Stimulated activated CD4-positive, alpha-beta T cell treated with anti-CD3 and anti-CD28 coated beads, Interleukin-4, amount 100 ng/mL, for 1 hour (primary cell): Measurements from ENCODE around the gene SERPINE1.

ENCODE experiments used
- DNase-seq: peaks from one replicate; pipeline ENCODE4 v3.0.0-alpha.2; 2020

SERPINE1 gene

DNA sequence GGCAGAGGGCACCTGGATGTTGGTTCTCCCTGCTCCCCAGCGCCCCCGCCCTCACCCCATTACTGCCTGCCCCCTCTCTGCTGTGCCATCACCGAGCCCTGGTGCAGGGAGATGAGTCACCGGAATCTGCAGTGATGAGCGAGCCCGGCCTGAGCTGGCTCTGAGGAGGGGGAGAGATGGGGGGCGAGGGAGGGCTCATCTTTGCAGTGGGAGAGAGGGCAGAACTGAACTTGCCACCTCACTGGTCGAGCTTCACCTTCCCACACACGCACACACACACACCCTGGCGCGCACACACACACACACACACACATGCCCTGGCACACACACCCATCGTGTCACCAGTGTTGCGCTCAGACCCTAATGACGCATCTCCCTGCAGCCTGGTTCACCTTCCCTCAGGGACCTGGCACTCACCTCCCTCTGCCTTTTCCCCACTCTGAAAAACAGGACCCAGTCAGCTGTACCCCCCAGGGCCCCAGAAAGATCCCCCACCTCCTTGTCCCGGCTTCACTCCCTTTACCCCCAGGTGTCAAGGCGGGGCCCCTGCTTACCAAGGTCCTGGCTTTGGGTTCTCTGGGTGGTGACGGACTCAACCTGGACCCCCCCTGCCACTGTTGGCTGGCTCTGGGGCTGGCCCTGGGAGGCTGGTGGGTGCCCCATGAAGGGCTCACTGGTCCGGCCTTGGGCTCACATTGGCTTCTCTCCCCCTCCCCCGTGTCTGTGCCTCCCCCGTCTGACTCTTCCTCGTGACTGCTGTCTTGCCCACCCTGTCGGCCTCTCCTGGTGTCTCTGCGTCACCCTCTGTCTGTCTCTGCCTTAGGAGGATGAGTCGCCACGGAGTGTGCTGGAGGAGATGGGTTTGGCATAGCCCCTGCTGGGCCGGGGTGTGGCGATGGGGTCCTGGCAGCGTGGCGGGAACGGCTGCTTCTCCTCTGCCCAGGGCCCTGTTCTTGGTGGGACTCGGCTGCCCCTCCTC, 33.1 kb downstream of the SERPINE1 start:
- no peak for DNase-seq

DNA sequence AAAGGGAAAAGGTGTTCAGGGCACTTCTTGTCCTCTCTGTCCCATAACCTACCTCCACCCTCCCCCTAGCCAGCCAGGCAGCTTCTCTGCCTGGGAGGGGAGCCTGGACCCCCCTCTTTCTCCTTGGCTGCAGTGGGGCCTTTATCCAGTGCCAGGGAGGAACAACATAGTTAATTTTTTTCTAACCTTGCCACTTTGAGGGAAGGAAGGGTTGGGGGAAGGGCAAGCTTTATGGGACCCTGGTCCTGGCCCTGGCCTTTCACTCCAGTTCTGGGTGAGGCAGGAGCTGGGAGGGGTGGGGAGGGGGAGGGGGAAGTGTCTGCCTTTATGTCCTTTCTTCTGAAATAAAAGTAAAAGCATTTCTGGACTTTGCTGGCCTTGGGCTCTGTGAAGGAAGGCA, 34.0 kb downstream of the SERPINE1 start:
- DNase-seq: no peak

DNA sequence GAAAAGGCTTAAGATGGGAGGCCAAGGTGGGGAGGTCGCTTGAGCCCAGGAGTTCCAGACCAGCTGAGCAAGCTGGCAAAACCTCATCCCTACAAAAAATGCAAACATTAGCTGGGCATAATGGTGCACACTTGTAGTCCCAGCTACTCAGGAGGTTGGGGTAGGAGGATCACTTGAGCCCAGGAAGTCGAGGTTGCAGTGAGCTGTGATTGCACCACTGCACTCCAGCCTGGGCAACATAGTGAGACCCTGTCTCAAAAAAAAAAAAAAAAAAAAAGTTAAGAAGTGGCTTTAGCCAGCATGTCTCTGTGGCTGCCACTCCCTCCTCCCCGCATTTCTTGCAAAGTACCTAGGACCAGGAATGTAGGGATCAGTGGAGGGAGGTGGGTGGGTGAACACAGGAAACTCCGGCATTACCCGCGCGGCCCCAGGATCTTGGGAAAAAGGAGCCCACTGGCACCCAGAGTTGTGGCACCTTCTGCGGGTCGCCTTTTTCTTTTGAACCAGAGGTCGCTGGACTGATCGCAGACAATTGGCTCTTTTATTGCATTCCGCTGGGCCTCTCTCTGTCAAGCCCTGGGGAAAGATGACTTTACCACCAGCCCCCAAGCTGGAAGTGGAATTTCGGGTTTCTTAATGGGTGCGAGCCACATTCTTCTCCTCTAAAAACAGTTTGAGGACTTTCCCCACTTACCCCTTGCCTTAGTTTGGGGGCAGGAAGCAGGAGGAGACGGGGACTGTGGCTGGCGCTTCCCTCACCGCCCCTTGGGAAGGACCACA, 35.0 kb downstream of the SERPINE1 start:
- no peak for DNase-seq

DNA sequence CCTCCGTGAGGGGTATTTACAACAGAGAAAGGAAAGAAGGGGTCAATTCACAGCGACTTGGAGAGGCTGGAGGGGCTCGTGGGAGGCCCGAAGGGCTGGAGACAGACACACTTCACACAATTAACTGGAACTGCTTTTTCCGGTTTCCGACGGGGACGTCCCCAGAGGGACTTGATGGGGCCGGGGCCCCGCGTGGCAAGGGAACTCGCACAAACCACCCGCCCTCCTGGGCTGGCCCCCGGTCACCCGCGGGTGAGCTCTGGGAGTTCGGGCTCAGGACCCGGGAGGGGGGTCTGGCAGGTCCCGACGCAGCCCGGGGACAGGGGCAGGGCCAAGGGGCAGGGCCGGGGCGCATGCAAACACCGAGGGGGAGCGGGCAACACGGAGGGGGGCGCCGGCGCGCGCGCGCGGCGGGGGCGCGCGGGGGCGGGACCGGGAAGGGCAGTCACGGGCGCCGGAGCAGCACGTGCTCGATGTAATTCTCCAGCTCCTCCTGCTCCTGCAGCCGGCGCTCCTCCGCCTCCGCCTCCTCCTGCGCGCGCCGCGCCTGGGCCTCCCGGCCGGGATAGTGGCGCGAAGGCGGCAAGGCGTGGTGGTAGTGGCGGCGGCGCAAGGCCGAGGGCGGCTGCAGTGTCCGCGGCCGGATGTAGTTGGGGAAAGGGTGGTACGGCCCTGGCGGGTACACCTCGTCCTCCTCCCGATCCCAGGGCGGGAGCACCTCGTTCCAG, 35.8 kb downstream of the SERPINE1 start:
- no peak for DNase-seq

DNA sequence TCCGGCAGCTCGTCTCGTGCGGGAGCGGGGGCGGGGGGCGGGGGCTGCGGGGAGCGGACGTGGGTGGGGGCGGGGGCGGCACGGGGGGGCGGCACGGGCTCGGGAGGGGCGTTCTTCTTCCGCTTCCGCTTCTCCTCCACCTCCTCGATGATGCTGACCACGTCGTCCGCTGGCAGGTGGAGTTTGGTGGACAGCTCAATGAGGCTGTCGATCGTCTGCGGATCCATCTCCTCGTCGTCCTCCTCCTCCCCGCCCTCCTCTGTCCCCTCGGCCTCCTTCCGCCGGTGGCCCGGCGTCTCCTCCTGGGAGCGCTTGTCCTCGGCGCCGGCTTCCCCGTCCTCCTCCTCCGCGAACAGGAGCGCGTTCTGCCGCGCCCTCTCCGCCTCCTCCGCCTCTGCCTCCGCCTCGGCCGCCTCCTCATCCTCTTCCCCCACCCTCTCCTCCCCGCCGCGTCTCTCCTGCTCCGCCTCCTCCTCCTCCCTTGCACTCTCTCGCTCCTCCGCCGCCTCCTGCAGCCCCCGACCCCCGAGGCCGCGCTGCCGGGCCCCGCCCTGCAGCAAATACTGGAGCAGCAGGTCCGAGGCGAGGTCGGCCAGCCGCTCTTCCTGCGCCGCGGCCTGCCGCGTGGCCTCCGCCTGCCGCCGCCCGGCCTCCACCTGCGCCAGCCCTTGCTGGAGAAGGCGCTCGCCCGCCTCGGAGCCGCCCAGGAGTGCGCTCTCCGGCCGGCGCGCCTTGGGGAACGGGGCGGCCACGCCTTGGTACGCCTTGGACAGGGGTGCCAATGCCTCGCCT, 36.6 kb downstream of the SERPINE1 start:
- no peak for DNase-seq

DNA sequence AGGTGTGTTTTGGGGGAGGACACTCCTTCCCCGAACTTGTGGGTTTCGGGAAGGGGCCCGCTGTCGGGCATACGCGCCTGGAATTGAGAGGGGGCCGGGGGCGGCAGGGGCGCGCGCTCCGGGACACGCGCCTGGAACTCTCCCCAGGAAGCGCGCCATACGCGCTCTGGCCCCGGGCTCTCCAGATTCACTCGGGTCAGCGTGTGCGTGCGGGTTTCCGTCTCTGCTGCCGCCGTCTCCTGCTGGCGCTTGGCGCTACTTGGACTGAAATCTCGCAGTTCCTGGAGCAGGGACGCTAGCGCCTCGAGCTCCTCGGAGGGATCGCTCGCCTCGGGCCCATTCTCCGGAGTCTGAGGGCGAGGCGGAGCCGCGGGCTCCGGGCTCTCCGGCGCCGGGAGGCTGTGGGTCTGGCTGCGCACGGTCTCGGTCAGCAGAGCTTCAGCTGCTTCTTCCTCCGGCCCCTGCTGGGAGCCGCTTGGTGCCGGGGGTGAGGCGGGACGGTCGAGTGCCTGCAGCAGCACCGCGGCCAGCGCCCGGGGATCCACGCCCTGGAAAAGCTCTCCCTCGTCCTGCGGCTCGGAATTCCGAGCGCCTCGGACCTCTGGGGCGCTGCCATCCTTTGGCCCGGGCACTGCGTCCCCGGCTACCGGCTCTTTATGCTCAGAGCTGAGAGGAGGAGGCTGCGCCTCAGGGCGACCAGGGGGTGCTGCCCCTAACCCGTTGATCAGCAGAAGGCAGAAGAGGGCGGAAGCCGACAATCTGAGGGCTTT, 37.4 kb downstream of the SERPINE1 start:
- no peak for DNase-seq

DNA sequence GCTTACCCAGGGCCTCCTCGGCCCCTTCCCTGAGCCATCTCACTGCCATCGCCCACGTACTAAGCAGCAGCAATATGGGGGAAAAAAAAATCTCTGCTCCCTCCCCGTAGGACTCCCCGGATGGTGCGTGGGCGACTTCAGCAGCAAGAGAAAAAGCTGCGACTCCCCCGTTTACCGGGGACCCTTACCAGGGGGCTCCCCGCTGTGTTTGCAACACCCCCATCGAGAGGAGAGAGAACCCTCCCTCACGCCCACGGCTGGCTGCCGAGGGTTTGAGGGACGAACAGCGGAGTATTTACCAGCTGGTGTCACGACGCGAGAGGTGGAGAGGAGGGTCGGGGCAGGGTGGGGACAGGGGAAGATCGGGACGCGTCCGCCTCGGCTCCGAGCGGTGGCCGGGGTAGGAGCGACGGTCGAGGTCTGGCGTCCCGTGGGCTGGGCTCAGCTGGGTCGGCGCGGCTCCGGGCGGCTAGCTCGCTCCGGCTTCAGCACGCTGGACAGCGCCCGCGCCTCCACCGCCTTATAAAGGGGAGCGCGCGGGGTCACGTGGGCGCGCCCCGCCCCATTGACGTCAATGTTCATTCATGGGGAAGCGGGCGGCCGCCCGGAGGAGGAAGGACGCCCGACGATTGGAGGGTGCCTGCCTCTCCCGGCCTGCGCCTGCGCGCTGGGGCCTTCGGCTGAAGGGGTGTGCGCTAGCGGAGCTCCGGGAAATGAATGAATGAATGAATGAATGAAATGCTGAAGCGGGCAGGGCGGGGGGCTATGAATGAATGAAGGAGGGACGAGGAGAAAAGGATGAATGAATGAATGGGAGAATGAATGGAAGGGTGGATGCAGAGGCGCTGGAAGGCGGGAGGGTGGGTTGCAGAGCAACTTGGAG, 38.4 kb downstream of the SERPINE1 start, which contains the start of gene VGF:
TSS of gene VGF (minus strand) at position 495 of the 883 bp plus-strand sequence. CDS start 726 bp downstream, outside the sequence.
- peak; percentile 89 for DNase-seq

DNA sequence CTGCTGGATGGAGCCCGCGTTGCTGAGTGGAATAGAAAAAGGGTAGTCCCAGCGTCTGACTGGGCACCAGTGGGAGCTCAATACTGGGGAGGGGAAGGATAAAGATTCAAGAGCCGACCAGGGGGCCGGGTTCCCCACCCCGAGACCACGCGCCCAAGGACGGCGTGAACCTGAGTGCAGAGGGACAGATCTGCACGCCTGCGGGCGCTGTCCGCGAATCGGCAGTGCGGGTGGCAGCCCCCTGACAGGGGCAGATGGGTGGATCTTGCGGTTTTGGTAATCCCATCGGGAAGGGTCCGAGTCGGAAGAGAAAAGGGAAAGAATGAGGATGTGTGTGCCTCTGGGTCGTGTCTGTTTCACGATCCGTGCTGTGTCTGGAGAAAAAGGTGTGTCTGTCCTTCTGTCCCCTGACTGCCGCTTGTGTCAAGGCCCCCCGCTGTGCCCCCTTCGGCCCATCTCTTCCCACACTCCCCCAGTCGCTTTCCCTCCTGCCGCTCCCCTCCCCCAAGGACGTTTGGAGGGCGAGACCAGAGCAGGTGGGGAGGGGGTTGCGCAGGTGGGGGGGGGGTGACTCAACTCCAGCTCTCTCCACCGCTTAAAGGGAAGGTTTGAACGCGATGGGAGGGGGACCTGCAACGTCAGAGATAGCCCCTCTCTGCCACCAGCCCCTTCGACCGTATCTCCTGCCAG, 39.2 kb downstream of the SERPINE1 start:
- no peak for DNase-seq

DNA sequence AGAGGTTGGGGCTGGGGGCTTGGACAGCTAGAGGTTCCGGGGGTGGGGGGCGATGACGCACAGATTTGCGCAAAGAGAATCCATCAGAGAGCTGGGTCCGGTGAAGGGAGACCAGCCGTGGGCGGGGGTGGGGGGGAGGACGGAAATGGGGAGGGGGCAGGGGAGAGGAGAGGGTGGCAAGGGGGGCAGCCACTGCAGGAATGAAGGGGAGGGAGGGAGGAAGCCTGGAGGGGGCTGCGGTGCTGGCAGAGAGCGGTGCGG, 39.7 kb downstream of the SERPINE1 start:
- no peak for DNase-seq

DNA sequence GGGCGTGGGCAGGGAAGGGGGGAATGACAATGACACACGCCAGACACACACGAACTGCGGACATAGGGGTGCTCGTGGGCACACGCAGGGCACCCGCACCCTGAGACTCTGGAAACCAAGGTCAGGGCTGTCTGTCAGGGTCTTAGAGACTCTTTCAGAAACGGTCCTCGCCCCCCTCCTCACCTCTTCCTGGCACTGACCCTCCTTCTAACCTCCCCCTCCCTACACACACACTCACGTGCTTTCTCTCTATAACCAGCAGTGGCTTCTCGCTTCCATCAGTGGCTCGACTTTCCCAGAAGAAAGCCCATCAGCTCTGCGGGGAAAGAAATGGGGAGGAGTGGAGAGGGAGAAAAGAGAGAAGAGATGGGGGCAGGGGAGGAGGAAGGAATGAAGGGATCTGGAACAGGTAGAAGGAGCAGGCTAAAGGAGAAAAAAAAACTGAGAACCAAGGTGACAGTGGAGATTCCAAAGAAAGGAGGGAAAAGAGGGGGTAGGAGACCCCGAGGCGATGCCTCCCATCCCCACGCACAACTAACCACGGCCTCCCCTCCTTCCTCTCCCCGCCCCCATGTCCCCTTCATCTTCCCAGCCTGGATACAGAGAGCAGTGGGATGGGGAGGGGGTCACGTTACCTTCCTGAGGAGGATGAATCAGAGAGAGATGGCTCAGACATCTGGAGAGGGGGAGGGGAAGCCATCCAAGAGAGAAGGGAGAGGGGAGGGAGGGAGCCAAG, 40.2 kb downstream of the SERPINE1 start:
- DNase-seq: no peak

DNA sequence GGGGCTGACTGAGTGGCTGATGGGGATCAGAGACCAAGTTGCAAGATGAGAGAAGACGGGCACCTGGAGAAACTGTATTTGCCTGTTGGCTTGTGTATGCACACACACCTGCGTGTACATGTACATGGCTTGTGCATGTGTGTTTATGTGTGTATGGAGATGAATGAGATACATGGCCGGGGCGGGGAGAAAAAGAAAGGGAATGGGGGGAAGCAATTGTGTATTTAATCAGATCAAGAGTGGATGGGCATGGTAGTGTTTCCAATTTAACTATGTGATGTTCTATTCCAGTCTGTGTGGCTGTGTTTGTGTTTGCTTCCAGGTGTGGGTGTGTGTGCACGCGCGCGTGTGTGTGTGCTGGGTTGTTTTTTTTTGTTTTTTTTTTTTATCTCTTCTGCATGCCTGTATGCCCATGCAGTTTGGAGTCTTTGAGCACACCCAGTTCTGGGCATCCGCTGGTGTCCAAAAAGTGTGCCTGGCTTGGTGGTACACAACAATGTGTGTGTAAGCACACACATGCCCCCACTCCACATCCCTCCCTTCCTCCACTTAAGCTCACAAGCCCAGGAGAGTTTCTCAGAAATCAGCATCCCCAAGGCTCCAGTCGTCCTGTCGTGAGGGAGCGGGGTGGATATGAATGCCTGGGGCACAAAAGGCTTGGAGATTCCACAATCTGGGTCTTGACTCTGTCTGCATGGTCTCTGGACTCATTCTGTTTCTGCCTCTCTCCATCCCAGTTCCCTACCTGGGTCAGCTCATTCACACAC, 40.9 kb downstream of the SERPINE1 start:
- DNase-seq: no peak

DNA sequence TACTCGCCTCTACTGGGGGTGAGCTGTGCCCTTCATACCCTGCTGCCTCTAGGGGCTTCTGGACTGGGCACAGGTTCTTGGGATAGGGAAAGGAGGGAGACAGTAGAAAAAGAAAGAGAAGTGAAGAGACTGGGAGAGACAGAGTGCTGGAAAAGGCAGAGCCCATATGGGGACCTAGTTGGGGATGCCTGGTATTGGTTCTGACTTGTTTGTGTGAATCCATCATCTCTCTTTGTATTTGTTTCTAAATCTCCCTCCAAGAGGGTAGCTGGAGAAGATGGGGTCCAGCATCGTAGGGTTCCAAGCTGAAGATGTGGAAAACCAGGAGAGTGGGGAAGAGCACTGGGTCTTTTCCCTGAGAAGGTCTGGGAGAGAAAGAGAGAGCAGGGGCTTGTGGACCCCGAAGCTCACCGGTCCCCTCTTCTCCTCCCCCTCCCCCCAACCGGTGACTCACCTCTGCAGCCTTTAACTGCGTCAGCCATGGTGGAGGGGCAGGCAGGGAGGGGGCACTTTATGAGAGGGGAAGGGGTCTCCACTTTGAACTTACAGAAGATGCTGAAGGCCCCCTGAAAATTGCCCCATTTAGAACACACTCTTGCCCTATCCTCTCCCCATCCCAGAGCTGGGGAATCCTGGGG, 41.6 kb downstream of the SERPINE1 start:
- DNase-seq: peak; percentile 37

DNA sequence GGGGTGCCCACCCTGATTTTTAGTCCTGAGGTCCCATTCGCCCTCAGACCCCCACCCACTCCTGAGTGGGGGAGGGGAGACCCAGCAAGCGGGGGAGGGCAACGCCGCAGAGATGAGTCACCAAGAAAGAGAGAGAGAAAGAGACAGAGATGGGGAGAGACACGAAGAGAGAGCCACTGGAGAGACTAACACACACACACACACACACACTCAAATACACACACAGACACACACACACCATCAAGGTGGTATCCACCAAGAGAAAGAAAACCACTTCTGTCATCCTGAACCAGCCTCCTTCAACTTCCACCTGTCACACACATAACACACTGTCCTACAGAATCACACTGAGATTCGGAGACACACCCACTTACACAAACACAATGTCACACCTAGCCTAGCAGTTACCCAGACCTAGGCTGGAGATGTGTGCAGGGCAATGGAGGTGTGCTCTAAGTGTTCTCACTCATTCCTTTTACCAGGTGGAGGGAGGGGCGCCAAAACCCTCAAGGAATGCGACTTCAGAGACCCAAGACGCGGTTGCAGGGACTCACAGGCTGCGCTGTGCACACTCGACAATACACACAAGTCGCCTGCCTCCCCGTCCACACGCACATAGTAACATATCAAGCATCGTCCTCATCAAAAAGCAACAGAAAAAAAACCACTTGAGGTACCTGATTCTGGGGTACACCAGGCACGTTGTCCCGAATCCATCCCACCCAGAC, 42.4 kb downstream of the SERPINE1 start:
- no peak for DNase-seq

DNA sequence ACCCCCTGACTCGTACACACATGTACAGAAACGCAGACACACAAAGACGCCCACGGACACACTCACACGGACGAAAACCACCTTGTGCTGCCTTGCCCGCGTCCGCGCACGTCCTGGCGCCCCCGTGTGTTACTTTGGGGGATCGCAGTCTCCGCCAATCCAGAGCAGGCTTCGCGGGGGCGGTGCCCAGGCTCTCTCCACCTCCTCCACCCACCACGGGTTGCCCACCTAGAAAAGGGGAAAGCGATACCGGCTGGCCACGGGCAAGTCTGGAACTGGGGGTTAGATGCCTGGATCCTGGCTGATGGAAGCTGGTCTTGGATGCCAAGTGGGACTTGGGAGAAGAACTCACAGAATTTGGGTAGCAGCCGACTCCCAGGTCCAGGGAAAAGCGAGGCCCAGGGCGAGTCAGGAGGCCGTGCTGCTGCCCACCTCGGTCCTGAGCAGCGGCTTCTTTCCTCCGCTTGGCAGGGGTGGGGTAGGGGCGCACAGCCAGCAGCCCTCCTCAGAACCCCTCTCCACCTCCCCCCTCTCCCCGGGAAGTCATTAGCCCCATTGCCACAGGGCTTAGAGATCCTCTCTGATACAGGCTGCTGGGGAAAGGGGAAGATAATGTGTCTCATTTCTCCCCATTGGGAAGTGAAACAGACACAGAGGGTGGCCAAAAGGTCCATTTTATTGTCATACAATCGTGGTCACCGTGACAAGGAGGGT, 43.1 kb downstream of the SERPINE1 start:
- peak; percentile 83 for DNase-seq

DNA sequence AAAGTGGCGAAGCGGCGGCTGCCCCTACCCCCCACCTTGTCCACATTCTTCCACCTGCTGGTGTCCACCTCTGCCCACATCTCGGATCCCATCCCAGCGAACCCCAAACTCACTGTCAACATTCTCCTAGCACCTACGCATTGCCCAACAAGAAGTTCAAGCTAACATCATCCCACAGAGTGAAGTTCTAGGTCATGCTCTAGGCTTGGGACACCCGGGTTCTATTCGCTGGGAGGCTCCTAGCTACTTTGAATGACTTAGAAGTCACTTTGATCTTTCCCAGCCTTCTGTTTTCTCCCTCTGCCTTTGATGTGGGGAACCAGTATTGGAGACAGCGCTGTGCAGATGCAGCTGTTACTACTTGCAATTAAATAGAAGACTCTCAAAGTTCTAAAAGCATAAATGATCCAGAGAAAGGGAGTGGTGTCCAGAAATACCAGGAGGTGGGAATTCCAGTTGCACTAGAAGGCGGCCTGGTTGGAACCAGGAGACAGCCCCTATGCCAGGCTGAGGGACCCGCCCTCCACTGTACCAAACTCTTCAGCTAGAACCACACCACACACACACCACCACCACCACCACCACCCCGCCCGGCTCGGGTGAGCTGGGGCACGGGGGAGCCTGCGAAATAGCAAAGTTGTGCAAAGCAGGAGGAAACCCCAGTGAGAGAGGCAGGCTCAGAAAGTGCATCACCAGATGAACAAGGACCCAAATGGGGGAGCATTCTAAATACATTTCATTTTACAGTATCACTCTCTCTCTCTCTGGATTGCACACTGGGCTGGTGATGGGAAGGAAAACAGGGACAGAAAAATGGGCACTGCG, 43.9 kb downstream of the SERPINE1 start:
- no peak for DNase-seq

DNA sequence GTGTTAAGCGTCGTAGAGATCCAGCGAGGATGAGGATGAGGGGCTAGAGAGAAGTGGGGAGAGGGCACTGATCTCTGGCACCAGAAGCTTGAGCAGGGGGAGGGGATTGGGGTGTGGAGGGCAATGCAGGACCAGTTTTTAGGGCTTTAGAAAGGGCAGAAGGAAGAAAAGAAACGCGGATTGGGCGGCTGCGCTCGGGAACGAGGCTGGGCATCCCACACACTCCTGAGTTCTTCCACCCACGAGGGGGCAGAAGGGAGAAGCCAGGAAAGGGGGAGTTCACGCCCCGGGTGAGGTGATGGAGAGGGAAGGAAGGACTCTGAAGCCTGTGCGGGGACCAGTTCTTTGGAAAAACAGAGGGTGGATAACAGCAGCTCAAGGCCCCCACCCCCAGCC, 44.5 kb downstream of the SERPINE1 start:
- no peak for DNase-seq
